Naive thymus-derived CD4-positive, alpha-beta T cell (primary cell): ENCODE measurements around the gene PKLR. TPM values are rescaled to one million over a fixed set of nuclear protein-coding genes. Genes with fewer than 3 reads are reported as not detected.
A peak's percentile ranks its signal among the peaks of the same experiment; 100 is the strongest.

Experiments
- ATAC-seq: fragments of 150-1000 bp; cut with Tn5 transposase; 2 replicates; pipeline ENCODE4 v1.10.0; 2021; ENCODE audit warnings: mild to moderate bottlenecking, moderate library complexity
- CTCF ChIA-PET: fragments of 350-600 bp; sonication (Branson Sonifier 250); formaldehyde crosslinking; loops from one replicate; lab custom pipeline; 2021; ENCODE audit warnings: antibody characterized with exemption; lab: Charles Lee
- POLR2A ChIA-PET: fragments of 350-600 bp; sonication (Branson Sonifier 250); formaldehyde crosslinking; loops from one replicate; lab custom pipeline; 2021; ENCODE audit warnings: antibody characterized with exemption, inconsistent platforms; lab: Charles Lee
- DNase-seq, 9 donors: peaks; one replicate each; pipeline versions ENCODE4 v3.0.0 to v3.0.0-alpha.2; 2020 to 2022; ENCODE audit warnings: mixed read lengths in 1 of 9
- H3K27ac ChIP-seq: one replicate; pipeline ENCODE4 v1.7.0; 2013; ENCODE audit warnings: mild to moderate bottlenecking, low read depth, low read length, moderate library complexity
- H3K27me3 ChIP-seq, 2 donors: one replicate each; pipeline ENCODE4 v1.7.0; 2013; ENCODE audit warnings: low read length in 2 of 2, mild to moderate bottlenecking in 2 of 2, moderate library complexity in 2 of 2; ENCODE audit not compliant: control insufficient read depth in 2 of 2, insufficient read depth in 2 of 2
- H3K36me3 ChIP-seq, 3 experiments: 1 replicate in 2 of 3; 2 replicates in 1 of 3; pipeline ENCODE4 v1.7.0; 2013; ENCODE audit warnings: low read length in 3 of 3, mild to moderate bottlenecking in 3 of 3, moderate library complexity in 1 of 3; ENCODE audit not compliant: insufficient read depth in 3 of 3, control insufficient read depth in 2 of 3
- H3K4me1 ChIP-seq, 2 donors: one replicate each; pipeline ENCODE4 v1.7.0; 2013; ENCODE audit warnings: low read length in 2 of 2, mild to moderate bottlenecking in 2 of 2, moderate library complexity in 1 of 2; ENCODE audit not compliant: control insufficient read depth in 2 of 2, insufficient read depth in 2 of 2
- H3K4me3 ChIP-seq: 2 replicates; pipeline ENCODE4 v1.7.0; 2013; ENCODE audit warnings: mild to moderate bottlenecking, low read length
- H3K9me3 ChIP-seq, 3 experiments: 1 replicate in 2 of 3; 2 replicates in 1 of 3; pipeline ENCODE4 v1.7.0; 2013; ENCODE audit warnings: low read length in 3 of 3; ENCODE audit not compliant: control insufficient read depth in 2 of 3
- H3K27ac Mint-ChIP-seq, 9 donors: one replicate each; pipeline ENCODE4 v1.8.0; 2020 to 2022; ENCODE audit warnings: mixed read lengths in 9 of 9, mild to moderate bottlenecking in 8 of 9, moderate library complexity in 5 of 9, inconsistent platforms in 2 of 9
- H3K27me3 Mint-ChIP-seq, 5 donors: one replicate each; pipeline ENCODE4 v1.8.0; 2021 to 2022; ENCODE audit warnings: mixed read lengths in 5 of 5, mild to moderate bottlenecking in 1 of 5
- H3K36me3 Mint-ChIP-seq, 5 donors: one replicate each; pipeline ENCODE4 v1.8.0; 2020 to 2022; ENCODE audit warnings: mixed read lengths in 5 of 5, mild to moderate bottlenecking in 3 of 5, inconsistent platforms in 1 of 5
- H3K4me1 Mint-ChIP-seq, 7 donors: one replicate each; pipeline ENCODE4 v1.8.0; 2020 to 2022; ENCODE audit warnings: mixed read lengths in 7 of 7, mild to moderate bottlenecking in 3 of 7, inconsistent platforms in 1 of 7
- H3K4me3 Mint-ChIP-seq, 10 donors: one replicate each; pipeline ENCODE4 v1.8.0; 2020 to 2022; ENCODE audit warnings: mild to moderate bottlenecking in 10 of 10, mixed read lengths in 10 of 10, moderate library complexity in 6 of 10, inconsistent platforms in 2 of 10
- H3K9me3 Mint-ChIP-seq, 11 donors: one replicate each; pipeline ENCODE4 v1.8.0; 2020 to 2022; ENCODE audit warnings: mixed read lengths in 11 of 11, mild to moderate bottlenecking in 4 of 11, inconsistent platforms in 1 of 11, moderate library complexity in 1 of 11
- intact Hi-C, 2 donors: fragments of 100-400 bp; cut with micrococcal nuclease; formaldehyde crosslinking; loops; one replicate each; pipeline ENCODE4 v1.15.1; 2023
- polyA plus RNA-seq, 2 donors: library from polyadenylated mRNA; unstranded; fragments of 300-500 nt; fragmentation: Illumina TruSeq; gene quantifications; one replicate each; pipeline ENCODE4 v1.2.3, GENCODE V29; 2021
- total RNA-seq, 6 experiments: library from RNA in 5 of 6; stranded (reverse) in 5 of 6; gene quantifications; 1 replicate in 5 of 6; 2 replicates in 1 of 6; pipeline ENCODE4 v1.2.3 and lab custom pipeline; 2021 to 2026

PKLR gene
- total and polyA plus RNA-seq, 7 experiments from 2014 or later = 0.06 TPM; not detected in 6

DNA sequence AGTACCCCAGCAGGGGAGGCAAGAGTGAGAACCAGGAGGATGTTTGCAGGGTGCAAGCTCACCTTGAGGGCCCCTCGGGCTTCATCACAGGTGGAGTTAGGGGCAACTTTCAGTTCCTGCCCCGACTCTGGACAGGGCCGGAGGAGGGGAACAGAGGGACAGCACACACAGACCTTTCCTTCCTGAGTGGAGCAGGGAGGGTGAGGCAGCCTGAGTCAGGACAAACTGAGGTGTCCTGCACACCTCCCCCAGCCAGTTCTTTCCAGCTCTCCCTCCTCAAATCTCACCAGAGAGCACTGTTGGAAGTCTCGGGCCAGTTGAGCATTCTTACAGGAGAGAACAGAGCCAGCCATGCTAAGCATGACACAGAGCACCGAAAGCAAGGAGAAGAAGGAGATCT is 47.4 kb downstream of the PKLR start:
- no peak for DNase-seq
- intact Hi-C loops = loop anchor here in 1 of 2 donors (2.0 to 10.0 kb wide), 2 partner anchors 19 to 251 kb away; partner anchors contain the start of gene CLK2
- Histone ChIP-seq H3K36me3 (peaks cover 0 to 18% (median 0%) of the 10 kb centered on the region in 3 experiments), H3K27me3 (no peaks in the 10 kb centered on the region), H3K4me1 (peaks cover 4 to 10% of the 10 kb centered on the region in 2 donors), H3K27ac (no peak overlapping the region), H3K4me3 (no peak overlapping the region), H3K9me3 (no peaks in the 10 kb centered on the region)
- Mint-ChIP-seq H3K9me3 (peaks cover 0 to 1% (median 0%) of the 10 kb centered on the region in 11 donors), H3K4me3 (peak overlapping the region; percentile 61 to 85 (median 77)), H3K27ac (peak overlapping the region in 8 of 9 donors; percentile 20 to 80 (median 51)), H3K36me3 (peaks cover 0 to 17% (median 13%) of the 10 kb centered on the region in 5 donors), H3K4me1 (peaks cover 20 to 45% (median 39%) of the 10 kb centered on the region in 7 donors), H3K27me3 (no peaks in the 10 kb centered on the region)
- ChIA-PET CTCF (interaction anchor here (0.5 to 0.6 kb wide), 2 partner anchors 92 to 359 kb away, joined by 3 to 4 read pairs; no protein-coding TSS in a partner anchor), POLR2A (no interaction called here)
- no peak for ATAC-seq

DNA sequence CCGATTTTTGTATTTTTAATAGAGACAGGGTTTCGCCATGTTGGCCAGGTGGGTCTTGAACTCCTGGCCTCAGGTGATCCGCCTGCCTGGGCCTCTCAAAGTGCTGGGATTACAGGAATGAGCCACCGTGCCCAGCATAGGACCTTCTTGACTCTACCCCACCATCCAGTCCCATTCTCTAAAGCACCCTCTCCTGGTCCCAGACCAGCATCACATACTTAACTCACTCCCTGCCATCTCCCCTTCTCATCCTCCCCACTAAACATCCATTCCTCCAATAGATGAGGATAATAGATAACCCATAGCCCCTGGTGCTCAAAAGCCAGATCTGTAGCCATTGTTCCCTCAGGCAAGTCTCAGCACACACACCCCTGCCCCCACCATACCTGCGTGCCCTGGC is 48.0 kb downstream of the PKLR start:
- H3K27ac ChIP-seq = no peak overlapping the region
- intact Hi-C loops = loop anchor here in 1 of 2 donors (10.0 kb wide), 1 partner anchor 252 kb away; no protein-coding TSS in a partner anchor
- peaks cover 0 to 16% (median 13%) of the 10 kb centered on the region in 5 donors for H3K36me3 Mint-ChIP-seq
- H3K4me3 ChIP-seq = no peak overlapping the region
- CTCF ChIA-PET = interaction anchor here (0.6 kb wide), 1 partner anchor 359 kb away, joined by 3 read pairs; no protein-coding TSS in a partner anchor
- DNase-seq = no peak
- H3K9me3 ChIP-seq = no peaks in the 10 kb centered on the region
- H3K27me3 ChIP-seq = no peaks in the 10 kb centered on the region
- no peaks in the 10 kb centered on the region for H3K27me3 Mint-ChIP-seq
- H3K36me3 ChIP-seq = peaks cover 0 to 14% (median 0%) of the 10 kb centered on the region in 3 experiments
- peaks cover 20 to 42% (median 39%) of the 10 kb centered on the region in 7 donors for H3K4me1 Mint-ChIP-seq
- peaks cover 4 to 10% of the 10 kb centered on the region in 2 donors for H3K4me1 ChIP-seq
- peak overlapping the region in 4 of 9 donors; percentile 25 to 80 (median 76) for H3K27ac Mint-ChIP-seq
- ATAC-seq = no peak
- POLR2A ChIA-PET = interaction anchor here (4.0 kb wide), 1 partner anchor 7 kb away, joined by 34 read pairs; the partner anchor contains the start of gene SCAMP3
- H3K9me3 Mint-ChIP-seq = peaks cover 0 to 1% (median 0%) of the 10 kb centered on the region in 11 donors
- H3K4me3 Mint-ChIP-seq = peak overlapping the region; percentile 1 to 85 (median 76)

DNA sequence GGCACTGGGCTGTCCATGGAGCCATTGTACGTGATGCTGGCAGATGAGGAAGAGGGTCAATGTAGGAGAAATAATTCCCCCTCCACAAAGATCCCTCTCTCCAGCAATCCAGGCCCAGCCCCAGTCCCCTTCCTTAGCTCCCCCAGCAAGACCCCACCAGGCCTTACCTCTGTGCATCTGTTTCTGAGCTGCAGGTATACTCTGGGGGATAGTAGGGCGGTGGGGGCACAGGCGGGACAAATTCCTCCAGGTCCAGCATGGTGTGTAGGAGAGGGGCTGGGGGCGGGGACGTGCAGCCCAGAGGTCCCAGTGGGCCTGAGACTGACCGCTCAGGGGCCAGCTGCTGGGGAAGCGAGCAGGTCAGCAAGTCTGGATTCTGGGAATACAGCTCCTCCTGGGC is 49.7 kb downstream of the PKLR start:
- Mint-ChIP-seq H3K27ac (peak overlapping the region in 1 of 9 donors; percentile 32), H3K9me3 (peaks cover 0 to 1% (median 0%) of the 10 kb centered on the region in 11 donors), H3K4me3 (peak overlapping the region in 1 of 10 donors; percentile 46), H3K4me1 (peaks cover 20 to 36% (median 31%) of the 10 kb centered on the region in 7 donors), H3K36me3 (peaks cover 0 to 5% (median 2%) of the 10 kb centered on the region in 5 donors), H3K27me3 (no peaks in the 10 kb centered on the region)
- DNase-seq = no peak
- POLR2A ChIA-PET = interaction anchor here (0.8 to 4.0 kb wide), 7 partner anchors 9 to 76 kb away, joined by 3 to 34 read pairs (median 3); partner anchors contain the start of genes RUSC1 and SCAMP3
- Histone ChIP-seq H3K27ac (no peak overlapping the region), H3K27me3 (no peaks in the 10 kb centered on the region), H3K9me3 (no peaks in the 10 kb centered on the region), H3K36me3 (peaks cover 0 to 3% (median 0%) of the 10 kb centered on the region in 3 experiments), H3K4me1 (peaks cover 4 to 10% of the 10 kb centered on the region in 2 donors), H3K4me3 (no peak overlapping the region)
- intact Hi-C loops = loop anchor here (2.0 to 10.0 kb wide), 2 partner anchors 253 kb away; no protein-coding TSS in a partner anchor
- CTCF ChIA-PET = interaction anchor here (0.5 to 6.4 kb wide), 21 partner anchors 9 to 369 kb away, joined by 3 to 105 read pairs (median 5); partner anchors contain the start of genes CLK2, FDPS, RUSC1 and SCAMP3
- ATAC-seq = no peak

DNA sequence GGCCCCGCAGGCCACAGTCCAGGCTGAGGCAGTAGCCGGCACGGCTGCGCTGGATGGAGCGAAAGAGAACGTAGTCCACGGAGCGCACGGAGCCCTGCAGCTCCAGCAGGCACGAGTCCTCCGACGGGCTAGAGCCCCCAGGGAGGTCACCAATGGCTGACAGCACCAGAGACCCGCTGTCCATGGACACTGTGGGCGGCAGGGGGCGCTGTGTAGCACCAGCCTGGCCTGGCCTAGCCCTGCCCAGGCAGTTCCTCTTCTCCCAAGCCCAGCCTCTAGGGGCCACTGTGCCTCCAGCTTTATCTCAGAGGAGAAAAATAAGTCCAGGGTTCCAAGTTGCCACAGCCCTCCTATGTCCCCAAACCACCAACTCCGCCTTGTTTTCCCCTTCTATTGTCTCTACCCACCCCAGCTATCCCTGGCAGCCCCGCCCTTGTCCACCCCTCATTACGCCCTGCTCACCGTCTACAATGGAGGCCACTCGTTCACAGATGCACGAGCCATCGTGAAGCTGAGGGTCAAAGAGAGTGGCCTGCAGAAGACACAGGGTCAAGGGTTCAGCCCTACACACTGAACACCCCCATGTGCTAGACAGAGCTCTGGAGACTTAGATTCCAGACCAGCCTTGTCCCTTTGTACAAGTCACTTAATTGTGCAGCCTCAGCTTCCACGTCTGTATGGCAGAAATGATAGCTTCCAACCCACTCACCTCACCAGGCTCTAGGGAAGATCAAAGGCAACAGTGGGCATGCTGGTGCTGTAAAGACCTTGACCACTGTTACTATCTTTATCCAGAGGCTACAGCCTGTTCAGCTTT is 50.4 kb downstream of the PKLR start:
- ATAC-seq = peak; percentile 99
- Mint-ChIP-seq H3K27me3 (no peaks in the 10 kb centered on the region), H3K27ac (peak overlapping the region in 7 of 9 donors; percentile 29 to 86 (median 69)), H3K4me1 (peaks cover 21 to 36% (median 24%) of the 10 kb centered on the region in 7 donors), H3K4me3 (peak overlapping the region in 9 of 10 donors; percentile 45 to 83 (median 62)), H3K9me3 (peaks cover 0 to 1% (median 0%) of the 10 kb centered on the region in 11 donors), H3K36me3 (no peaks in the 10 kb centered on the region)
- H3K27me3 ChIP-seq = no peaks in the 10 kb centered on the region
- H3K9me3 ChIP-seq = no peaks in the 10 kb centered on the region
- H3K4me1 ChIP-seq = peaks cover 4 to 10% of the 10 kb centered on the region in 2 donors
- ChIA-PET POLR2A (interaction anchor here (0.6 to 4.0 kb wide), 10 partner anchors 10 to 131 kb away, joined by 3 to 34 read pairs (median 4); partner anchors contain the start of genes RUSC1 and SCAMP3), CTCF (interaction anchor here (0.5 to 6.4 kb wide), 35 partner anchors 9 to 1135 kb away, joined by 3 to 105 read pairs (median 4); partner anchors contain the start of genes CLK2, FDPS, MTX1 and RUSC1)
- intact Hi-C loops = loop anchor here (1.0 to 10.0 kb wide), 9 partner anchors 22 to 478 kb away; partner anchors contain the start of genes FDPS (in 2 of the 2), ASH1L (in 1 of the 2), CLK2 (in 1 of the 2) and HCN3 (in 1 of the 2)
- peak overlapping the region; percentile 54 for H3K4me3 ChIP-seq
- peak; percentile 86 to 98 (median 93) for DNase-seq
- H3K36me3 ChIP-seq = no peaks in the 10 kb centered on the region
- H3K27ac ChIP-seq = peak overlapping the region; percentile 49

DNA sequence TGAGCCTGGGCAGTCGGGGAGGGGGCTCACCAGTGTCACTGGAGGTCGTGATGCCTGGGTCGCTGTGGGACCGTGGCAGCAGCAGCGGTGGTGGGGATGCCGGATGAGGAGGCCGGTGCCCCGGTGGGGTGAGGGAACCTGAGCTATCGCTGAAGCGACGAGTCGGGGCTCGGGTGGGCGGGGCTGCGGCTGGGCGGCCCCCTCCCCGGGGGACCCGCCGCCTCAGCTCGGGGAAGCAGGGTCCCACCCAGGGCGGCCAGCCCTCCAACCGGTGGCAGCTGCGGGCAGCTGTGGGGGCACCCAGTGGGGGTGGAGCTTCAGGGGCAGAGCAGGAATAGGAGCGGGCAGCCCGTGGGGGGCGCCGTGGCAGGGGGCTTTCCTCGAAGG is 51.0 kb downstream of the PKLR start:
- peaks cover 20 to 33% (median 21%) of the 10 kb centered on the region in 7 donors for H3K4me1 Mint-ChIP-seq
- DNase-seq = peak in 1 of 9 donors; percentile 26
- H3K27ac ChIP-seq = peak overlapping the region; percentile 49
- no peaks in the 10 kb centered on the region for H3K36me3 ChIP-seq
- peak overlapping the region; percentile 45 to 83 (median 68) for H3K4me3 Mint-ChIP-seq
- intact Hi-C loops = loop anchor here (1.0 to 10.0 kb wide), 9 partner anchors 23 to 479 kb away; partner anchors contain the start of genes FDPS (in 2 of the 2), ASH1L (in 1 of the 2), CLK2 (in 1 of the 2) and HCN3 (in 1 of the 2)
- no peaks in the 10 kb centered on the region for H3K36me3 Mint-ChIP-seq
- H3K9me3 Mint-ChIP-seq = no peaks in the 10 kb centered on the region
- peak; percentile 14 for ATAC-seq
- ChIA-PET CTCF (interaction anchor here (0.6 to 6.4 kb wide), 24 partner anchors 8 to 1134 kb away, joined by 3 to 105 read pairs (median 4); partner anchors contain the start of genes CLK2, FDPS, MTX1 and RUSC1), POLR2A (interaction anchor here (0.6 to 4.0 kb wide), 8 partner anchors 9 to 132 kb away, joined by 3 to 34 read pairs (median 4); partner anchors contain the start of gene SCAMP3)
- H3K27ac Mint-ChIP-seq = peak overlapping the region in 5 of 9 donors; percentile 38 to 86 (median 75)
- peak overlapping the region; percentile 54 for H3K4me3 ChIP-seq
- peaks cover under 1 to 7% of the 10 kb centered on the region in 2 donors for H3K4me1 ChIP-seq
- H3K27me3 ChIP-seq = no peaks in the 10 kb centered on the region
- H3K27me3 Mint-ChIP-seq = no peaks in the 10 kb centered on the region
- H3K9me3 ChIP-seq = no peaks in the 10 kb centered on the region
